Measurements from ENCODE around the gene VTI1A.

DNA sequence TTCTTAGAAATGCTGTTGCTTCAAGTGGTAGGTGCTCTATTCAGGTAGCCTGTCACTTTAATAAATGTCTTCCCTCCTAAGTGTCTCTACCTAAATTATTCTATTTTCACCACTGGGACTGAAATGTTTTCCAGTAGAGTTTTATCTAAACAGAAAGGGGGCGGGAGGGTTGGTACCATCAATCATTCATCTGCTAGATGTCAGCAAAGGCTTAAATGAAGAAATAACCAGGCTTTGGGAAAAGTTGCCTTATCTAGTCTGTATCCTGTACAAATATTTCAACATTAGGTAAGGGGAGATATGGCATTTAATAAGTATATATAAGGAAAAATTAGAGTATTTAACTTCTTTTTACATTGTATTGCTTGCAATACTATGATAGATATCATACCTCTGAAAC is 51.8 kb downstream of the VTI1A start:
- TF ChIP-seq CTCF (IDR thresholded peaks at IDR 0.05) (no peak), POLR2A (IDR thresholded peaks at IDR 0.05) (no peak)
